Effector memory CD8-positive, alpha-beta T cell (primary cell): Measurements from ENCODE around the gene RPS19BP1.
"Not testable (repeated sequence)": the region's sequence is repeated elsewhere in the genome, so short reads cannot be mapped to it uniquely, and the experiment has no call there.

ENCODE experiments used
- ATAC-seq: fragments of 150-1000 bp; cut with Tn5 transposase; replicated peaks from 2 replicates; pipeline ENCODE4 v1.10.0; 2021; ENCODE audit warnings: mild to moderate bottlenecking, moderate library complexity
- DNase-seq, 3 experiments: peaks; one replicate each; pipeline ENCODE4 v3.0.0; 2021
- H3K27ac Mint-ChIP-seq, 2 donors: one replicate each; pipeline ENCODE4 v1.8.0; 2022; ENCODE audit warnings: mild to moderate bottlenecking in 2 of 2, mixed read lengths in 2 of 2, moderate library complexity in 2 of 2
- H3K27me3 Mint-ChIP-seq, 2 donors: one replicate each; pipeline ENCODE4 v1.8.0; 2022; ENCODE audit warnings: mixed read lengths in 2 of 2
- H3K36me3 Mint-ChIP-seq: one replicate; pipeline ENCODE4 v1.8.0; 2022; ENCODE audit warnings: mild to moderate bottlenecking, moderate library complexity, mixed read lengths; ENCODE audit not compliant: insufficient read depth
- H3K4me1 Mint-ChIP-seq, 2 donors: one replicate each; pipeline ENCODE4 v1.8.0; 2022; ENCODE audit warnings: low read depth in 2 of 2, mixed read lengths in 2 of 2
- H3K4me3 Mint-ChIP-seq, 2 donors: one replicate each; pipeline ENCODE4 v1.8.0; 2022; ENCODE audit warnings: mild to moderate bottlenecking in 2 of 2, mixed read lengths in 2 of 2, moderate library complexity in 2 of 2
- H3K9me3 Mint-ChIP-seq, 2 donors: one replicate each; pipeline ENCODE4 v1.8.0; 2022; ENCODE audit warnings: mixed read lengths in 2 of 2

The RPS19BP1 gene

GRCh38 chr22:39510529-39511149, 21.9 kb downstream of the RPS19BP1 start:
- Mint-ChIP-seq H3K27ac (no peak overlapping the region), H3K4me1 (peaks cover 20 to 27% of the 10 kb centered on the region in 2 donors), H3K4me3 (no peak overlapping the region), H3K9me3 (no peaks in the 10 kb centered on the region), H3K36me3 (peaks cover 61% of the 10 kb centered on the region), H3K27me3 (no peaks in the 10 kb centered on the region)
- ATAC-seq, result no peak
- DNase-seq, result no peak

DNA sequence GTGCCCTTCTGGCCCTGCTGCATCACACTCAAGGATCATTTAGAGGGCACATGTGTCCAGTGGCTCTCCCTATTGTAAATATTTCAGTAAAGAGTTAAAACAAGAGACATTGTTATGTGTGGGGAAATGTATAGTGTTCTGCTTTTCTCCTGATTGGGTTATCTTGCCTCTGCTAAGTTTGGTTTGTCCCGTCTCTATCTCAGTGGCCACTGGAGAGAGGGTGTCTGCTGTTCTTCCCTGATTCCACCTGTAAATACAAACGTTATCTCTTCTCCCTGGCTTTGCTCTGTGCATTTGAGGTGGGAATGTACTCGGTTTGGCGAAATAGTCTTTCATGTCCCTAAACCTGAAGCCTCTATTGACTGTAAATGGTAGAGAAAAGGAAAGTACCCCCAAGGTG, 24.2 kb downstream of the RPS19BP1 start:
- H3K36me3 Mint-ChIP-seq, result peaks cover 65% of the 10 kb centered on the region
- H3K27me3 Mint-ChIP-seq, result no peaks in the 10 kb centered on the region
- no peaks in the 10 kb centered on the region for H3K9me3 Mint-ChIP-seq
- peaks cover 25 to 43% of the 10 kb centered on the region in 2 donors for H3K4me1 Mint-ChIP-seq
- ATAC-seq (no peak), DNase-seq (no peak)
- no peak overlapping the region for H3K4me3 Mint-ChIP-seq
- H3K27ac Mint-ChIP-seq, result peak overlapping the region in 1 of 2 donors; percentile 52

DNA sequence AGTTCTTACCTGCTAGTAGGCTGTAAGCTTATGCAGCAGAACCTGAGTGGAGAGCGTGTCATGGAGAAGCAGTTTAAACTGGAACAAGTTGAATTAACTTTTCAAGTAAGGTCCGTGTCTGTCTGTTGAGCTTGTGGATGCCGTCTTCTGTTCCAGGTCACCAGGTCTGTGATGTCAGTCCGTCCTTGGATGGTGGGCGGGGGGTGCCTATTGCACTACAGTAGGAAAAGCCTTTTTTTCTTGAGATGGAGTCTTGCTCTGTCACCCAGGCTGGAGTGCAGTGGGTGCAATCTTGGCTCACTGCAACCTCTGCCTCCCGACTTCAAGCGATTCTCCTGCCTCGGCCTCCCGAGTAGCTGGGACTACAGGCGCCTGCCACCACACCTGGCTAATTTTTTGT, 25.5 kb downstream of the RPS19BP1 start:
- H3K9me3 Mint-ChIP-seq, DNase-seq, H3K27me3 Mint-ChIP-seq, ATAC-seq, H3K4me3 Mint-ChIP-seq, H3K27ac Mint-ChIP-seq: not testable (repeated sequence)
- H3K4me1 Mint-ChIP-seq, result peaks cover 32 to 52% of the 10 kb centered on the region in 2 donors
- H3K36me3 Mint-ChIP-seq, result peaks cover 56% of the 10 kb centered on the region

DNA sequence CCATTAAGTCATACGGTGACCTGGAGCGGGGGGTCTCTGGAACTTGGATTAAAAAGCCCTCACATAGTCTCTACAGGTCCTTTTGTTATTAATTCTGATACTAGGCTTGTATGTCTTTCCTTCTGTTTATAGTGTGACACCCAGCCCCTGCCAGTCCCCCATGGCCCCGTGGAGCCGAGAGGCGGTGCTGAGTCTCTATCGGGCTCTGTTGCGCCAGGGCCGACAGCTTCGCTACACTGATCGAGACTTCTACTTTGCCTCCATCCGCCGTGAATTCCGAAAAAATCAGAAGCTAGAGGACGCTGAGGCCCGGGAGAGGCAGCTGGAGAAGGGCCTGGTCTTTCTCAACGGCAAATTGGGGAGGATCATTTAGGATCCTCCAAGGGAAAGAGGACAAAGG, 28.5 kb downstream of the RPS19BP1 start:
- Mint-ChIP-seq H3K9me3 (no peaks in the 10 kb centered on the region), H3K4me1 (peaks cover 33 to 50% of the 10 kb centered on the region in 2 donors), H3K27me3 (no peaks in the 10 kb centered on the region), H3K36me3 (peaks cover 44% of the 10 kb centered on the region), H3K27ac (peak overlapping the region in 1 of 2 donors; percentile 30), H3K4me3 (peak overlapping the region; percentile 78 to 85)
- no peak for DNase-seq
- no peak for ATAC-seq

GRCh38 chr22:39503630-39504029, 28.9 kb downstream of the RPS19BP1 start:
- Mint-ChIP-seq H3K9me3 (no peaks in the 10 kb centered on the region), H3K27ac (peak overlapping the region in 1 of 2 donors; percentile 30), H3K36me3 (peaks cover 43% of the 10 kb centered on the region), H3K4me1 (peaks cover 32 to 48% of the 10 kb centered on the region in 2 donors), H3K4me3 (peak overlapping the region; percentile 78 to 85), H3K27me3 (no peaks in the 10 kb centered on the region)
- no peak for DNase-seq
- no peak for ATAC-seq

DNA sequence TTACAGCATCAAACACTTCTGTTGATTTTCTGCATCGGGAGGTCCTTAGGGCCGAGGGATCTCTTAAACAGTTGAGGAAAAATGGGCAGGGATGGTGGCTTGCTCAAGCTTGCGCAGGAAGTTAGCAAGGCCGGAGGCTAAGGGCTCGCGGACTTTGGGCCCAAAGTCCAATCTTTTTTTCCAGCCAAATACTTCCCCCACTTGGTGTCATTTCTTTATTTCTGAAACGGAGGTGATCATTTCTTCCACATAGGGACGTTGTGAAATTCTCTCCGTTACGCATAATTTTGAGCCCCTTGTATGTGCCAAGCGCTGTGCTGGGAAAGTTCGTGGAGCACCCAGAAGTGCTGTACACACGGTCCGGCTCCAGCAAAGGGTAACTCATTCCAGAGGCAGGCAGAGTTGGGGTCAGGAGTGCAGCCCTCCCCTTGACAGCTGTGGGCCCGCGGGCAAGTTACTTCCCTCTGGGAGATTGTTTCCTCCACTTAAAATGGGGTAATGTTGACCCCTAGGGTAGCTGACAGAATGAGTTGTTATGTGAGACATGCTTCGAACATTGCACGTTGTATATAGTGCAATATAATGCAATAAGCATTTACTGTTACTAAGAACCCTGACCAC, 29.6 kb downstream of the RPS19BP1 start:
- Mint-ChIP-seq H3K9me3 (no peaks in the 10 kb centered on the region), H3K4me1 (peaks cover 27 to 42% of the 10 kb centered on the region in 2 donors), H3K36me3 (peaks cover 38% of the 10 kb centered on the region), H3K4me3 (peak overlapping the region; percentile 78 to 85), H3K27ac (peak overlapping the region; percentile 66 to 87), H3K27me3 (no peaks in the 10 kb centered on the region)
- ATAC-seq (no peak), DNase-seq (no peak)

DNA sequence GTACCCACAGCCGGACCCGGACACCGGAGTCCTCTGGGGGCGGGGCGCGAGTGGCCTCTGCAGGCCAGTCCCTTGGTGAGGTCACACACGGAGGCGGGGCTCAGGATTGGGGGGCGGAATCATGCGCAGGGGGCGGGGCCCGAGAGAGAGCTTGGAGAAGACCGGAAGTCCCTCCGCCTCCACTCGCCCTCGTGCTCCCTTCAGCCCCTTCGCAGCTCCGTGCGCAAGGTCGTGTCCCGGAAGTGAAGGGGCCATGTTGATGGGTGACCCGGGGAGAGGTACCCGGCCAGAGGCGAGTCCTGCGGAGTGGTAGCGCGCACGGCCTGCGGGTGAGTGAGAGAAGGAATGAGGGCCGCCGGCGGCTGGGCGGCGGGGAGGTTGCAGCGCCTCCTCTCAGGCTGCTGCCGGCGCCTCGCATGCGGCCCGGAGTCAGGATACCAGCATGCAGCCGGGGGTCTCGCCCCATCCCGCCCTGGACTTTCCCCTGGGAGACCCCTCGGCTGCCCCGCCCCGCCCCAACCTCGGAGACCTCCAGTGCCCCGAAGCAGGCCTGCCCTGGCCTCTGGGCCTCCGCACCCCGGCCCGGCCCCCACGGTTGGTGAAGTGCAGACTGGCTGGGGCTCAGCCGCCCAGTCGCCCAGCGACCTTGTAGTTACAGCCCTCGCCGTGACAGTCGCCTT, 30.3 kb downstream of the RPS19BP1 start, which contains the start of gene MIEF1:
Gene MIEF1 (plus strand): TSS at position 182 of the 680 bp plus-strand sequence. CDS start 9,005 bp downstream, outside the sequence.
- peaks cover 27 to 42% of the 10 kb centered on the region in 2 donors for H3K4me1 Mint-ChIP-seq
- H3K4me3 Mint-ChIP-seq, result peak within 1 kb of the TSS; percentile 78 to 85
- H3K27me3 Mint-ChIP-seq, result no peaks in the 10 kb centered on the region
- peak; percentile 96 for ATAC-seq
- peak within 1 kb of the TSS; percentile 66 to 87 for H3K27ac Mint-ChIP-seq
- peaks cover 38% of the 10 kb centered on the region for H3K36me3 Mint-ChIP-seq
- peak; percentile 79 to 84 (median 81) for DNase-seq
- H3K9me3 Mint-ChIP-seq, result no peaks in the 10 kb centered on the region

- Mint-ChIP-seq H3K27me3 (no peaks in the 10 kb centered on the region), H3K36me3 (peaks cover 33% of the 10 kb centered on the region), H3K4me1 (peaks cover 25 to 39% of the 10 kb centered on the region in 2 donors), H3K4me3 (peak overlapping the region; percentile 78 to 85), H3K27ac (peak overlapping the region; percentile 66 to 87), H3K9me3 (no peaks in the 10 kb centered on the region)
- no peak for DNase-seq
- ATAC-seq, result peak; percentile 39
Measured at GRCh38 chr22:39501644-39502108, 30.9 kb downstream of the RPS19BP1 start.

- Mint-ChIP-seq H3K36me3 (peaks cover 19% of the 10 kb centered on the region), H3K4me3 (no peak overlapping the region), H3K4me1 (peaks cover 19 to 27% of the 10 kb centered on the region in 2 donors), H3K9me3 (no peaks in the 10 kb centered on the region), H3K27me3 (no peaks in the 10 kb centered on the region), H3K27ac (no peak overlapping the region)
- DNase-seq (no peak), ATAC-seq (no peak)
Measured at GRCh38 chr22:39500101-39500500, 32.4 kb downstream of the RPS19BP1 start.

DNA sequence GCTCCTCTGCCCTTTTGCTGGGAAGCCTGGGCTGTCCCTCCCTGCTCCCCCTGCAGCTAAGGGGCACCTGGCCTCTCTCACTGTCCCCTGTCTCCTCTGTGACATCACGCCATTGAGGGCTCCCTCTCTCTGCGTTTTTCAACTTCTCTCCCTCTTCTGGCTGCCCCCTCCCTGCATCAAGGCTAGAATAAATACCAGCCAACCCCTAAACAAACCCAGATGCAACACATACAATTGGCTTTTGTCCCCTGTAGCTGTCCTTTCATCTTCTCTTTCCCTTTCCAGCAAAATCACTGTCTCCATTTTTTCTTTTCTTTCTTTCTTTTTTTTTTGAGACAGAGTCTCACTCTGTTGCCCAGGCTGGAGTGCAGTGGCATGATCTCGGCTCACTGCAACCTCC, 33.7 kb downstream of the RPS19BP1 start:
- Mint-ChIP-seq H3K9me3 (no peaks in the 10 kb centered on the region), H3K4me3 (no peak overlapping the region), H3K36me3 (peaks cover 8% of the 10 kb centered on the region), H3K4me1 (peaks cover 17 to 19% of the 10 kb centered on the region in 2 donors), H3K27ac (no peak overlapping the region), H3K27me3 (no peaks in the 10 kb centered on the region)
- ATAC-seq, result no peak
- DNase-seq, result no peak

- ATAC-seq, result no peak
- Mint-ChIP-seq H3K9me3 (no peaks in the 10 kb centered on the region), H3K4me3 (no peak overlapping the region), H3K27ac (no peak overlapping the region), H3K36me3 (peaks cover 8% of the 10 kb centered on the region), H3K27me3 (no peaks in the 10 kb centered on the region), H3K4me1 (peaks cover 12 to 14% of the 10 kb centered on the region in 2 donors)
- DNase-seq, result no peak
Measured at GRCh38 chr22:39498368-39498767, 34.2 kb downstream of the RPS19BP1 start.

GRCh38 chr22:39497429-39497828, 35.1 kb downstream of the RPS19BP1 start:
- no peak for ATAC-seq
- Mint-ChIP-seq H3K36me3 (peaks cover 8% of the 10 kb centered on the region), H3K27me3 (no peaks in the 10 kb centered on the region), H3K4me1 (peaks cover 9% of the 10 kb centered on the region in 2 donors), H3K27ac (no peak overlapping the region), H3K9me3 (no peaks in the 10 kb centered on the region), H3K4me3 (no peak overlapping the region)
- DNase-seq, result no peak

GRCh38 chr22:39496131-39496838, 36.3 kb downstream of the RPS19BP1 start:
- Mint-ChIP-seq H3K9me3 (no peaks in the 10 kb centered on the region), H3K4me3 (no peak overlapping the region), H3K4me1 (peaks cover 0 to 2% of the 10 kb centered on the region in 2 donors), H3K36me3 (peaks cover 6% of the 10 kb centered on the region), H3K27ac (no peak overlapping the region), H3K27me3 (peaks cover 5 to 6% of the 10 kb centered on the region in 2 donors)
- ATAC-seq (peak; percentile 67), DNase-seq (peak in 2 of 3 experiments; percentile 30)
